Brain pericyte (primary cell): ENCODE results near the gene C2orf49.
A peak's percentile ranks its signal among the peaks of the same experiment; 100 is the strongest.

Experiments
- DNase-seq: peaks from one replicate; pipeline ENCODE4 v3.0.0-alpha.2; 2012; ENCODE audit warnings: low read depth, low spot score

Gene C2orf49

DNA sequence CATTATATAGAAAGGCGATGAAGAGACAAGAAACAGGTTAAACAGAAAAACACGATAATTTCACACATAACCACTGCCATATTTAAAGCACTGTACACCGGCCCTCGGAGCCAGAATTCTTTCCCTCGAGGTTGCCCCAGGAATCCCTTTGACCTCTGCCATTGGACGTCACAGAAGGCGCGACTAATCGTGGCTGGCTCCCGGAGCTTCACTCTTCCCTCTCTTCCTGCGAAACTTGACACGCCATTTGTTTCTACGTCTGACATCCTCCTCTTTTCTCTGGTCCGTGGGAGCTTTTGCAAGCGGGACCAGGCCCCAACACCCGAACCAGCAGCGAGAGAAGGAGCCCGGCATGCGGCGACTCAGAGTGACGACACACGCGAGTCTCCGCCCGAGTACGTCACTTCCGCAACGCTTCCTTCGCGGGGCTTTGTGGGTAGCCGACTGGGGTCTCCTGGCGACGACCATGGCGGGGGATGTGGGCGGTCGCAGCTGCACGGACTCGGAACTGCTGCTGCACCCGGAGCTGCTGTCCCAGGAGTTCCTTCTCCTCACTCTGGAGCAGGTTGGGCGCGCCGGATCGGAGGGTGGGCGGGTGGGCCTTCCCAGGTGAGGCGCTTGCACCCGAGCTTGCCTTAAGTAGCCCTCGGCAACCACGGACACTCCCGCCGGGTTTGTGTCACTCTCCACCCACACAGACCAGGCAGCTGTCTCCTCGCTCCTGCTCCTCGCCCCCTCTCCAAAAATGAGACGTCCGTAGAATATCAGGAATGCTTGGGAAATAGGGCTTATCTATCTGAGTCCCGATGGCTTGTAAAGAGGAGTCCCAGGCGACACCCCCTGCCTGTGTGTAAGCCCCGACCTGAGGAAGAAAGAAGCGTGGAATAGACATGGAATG lies at the start of gene C2orf49:
C2orf49 (plus strand) TSS at position 419 of the 898 bp plus-strand sequence; CDS start at position 467, 48 bp downstream.
- peak; percentile 72 for DNase-seq

DNA sequence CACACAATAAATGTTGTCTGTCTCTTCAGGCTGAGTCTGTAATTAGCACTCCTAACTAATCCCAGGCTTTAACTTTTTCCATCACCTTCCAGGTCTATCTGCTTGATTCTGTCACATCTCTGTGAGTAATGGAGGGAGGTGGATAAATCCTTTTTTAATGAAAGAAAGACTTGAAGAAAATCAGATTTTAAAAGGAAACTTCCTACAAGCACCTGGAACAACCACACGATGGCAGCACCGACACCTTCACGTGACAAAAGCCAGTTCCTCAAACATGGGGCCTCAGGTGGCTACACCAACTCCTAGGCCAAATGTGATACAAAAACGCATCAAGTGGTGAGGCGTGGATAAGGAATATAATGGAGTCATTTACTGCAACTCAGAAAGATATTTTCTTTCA lies 49.6 kb upstream of the C2orf49 start:
- DNase-seq, result no peak

DNA sequence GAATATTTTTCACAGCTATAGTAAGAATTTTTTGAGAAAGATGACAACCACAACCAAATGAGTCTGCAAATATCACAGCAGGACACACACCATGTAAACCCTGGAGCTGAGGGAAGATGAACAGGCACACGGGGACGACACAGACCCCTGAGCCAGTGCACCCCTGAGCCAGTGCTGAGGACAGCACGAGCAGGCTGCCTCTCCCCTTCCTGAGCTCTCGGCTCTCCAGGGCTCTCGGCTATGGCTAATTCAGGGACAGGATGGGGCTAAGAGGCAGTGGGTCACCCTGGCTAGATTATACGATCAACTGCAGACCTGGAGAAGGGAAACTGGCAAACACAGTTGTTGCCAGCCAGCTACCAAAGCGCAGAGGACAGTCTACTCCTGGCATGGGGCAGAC lies 49.2 kb upstream of the C2orf49 start:
- DNase-seq, result no peak

DNA sequence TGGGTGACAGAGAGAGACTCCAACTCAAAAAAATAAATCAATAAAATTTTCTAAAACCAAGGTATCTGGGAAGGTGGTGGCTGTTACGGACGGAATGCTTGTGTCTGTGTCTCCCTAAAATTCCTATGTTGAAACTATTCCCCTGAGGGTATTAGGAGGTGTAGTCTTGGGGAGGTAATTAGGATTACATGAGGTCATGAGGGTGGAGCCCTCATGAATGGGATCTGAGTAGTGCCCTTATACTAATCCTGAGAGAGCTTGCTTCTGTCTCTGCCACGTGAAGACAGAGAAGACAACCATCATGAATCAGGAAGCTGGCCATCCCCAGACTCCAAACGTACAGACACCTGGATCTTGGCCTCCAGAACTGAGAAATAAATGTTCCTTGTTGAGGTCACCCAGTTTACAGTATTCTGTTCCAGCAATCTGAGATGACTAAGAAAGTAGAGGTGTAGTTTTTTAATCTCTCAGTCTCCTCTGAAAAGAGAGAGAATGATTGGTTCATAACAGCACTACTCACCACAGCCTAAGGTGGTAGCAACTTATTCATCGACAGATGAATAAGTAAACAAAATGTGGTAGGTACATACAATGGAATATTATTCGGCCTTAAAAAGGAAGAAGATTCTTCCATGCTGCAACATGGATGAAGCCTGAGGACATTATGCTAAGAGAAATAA lies 46.2 kb upstream of the C2orf49 start:
- DNase-seq, result no peak

DNA sequence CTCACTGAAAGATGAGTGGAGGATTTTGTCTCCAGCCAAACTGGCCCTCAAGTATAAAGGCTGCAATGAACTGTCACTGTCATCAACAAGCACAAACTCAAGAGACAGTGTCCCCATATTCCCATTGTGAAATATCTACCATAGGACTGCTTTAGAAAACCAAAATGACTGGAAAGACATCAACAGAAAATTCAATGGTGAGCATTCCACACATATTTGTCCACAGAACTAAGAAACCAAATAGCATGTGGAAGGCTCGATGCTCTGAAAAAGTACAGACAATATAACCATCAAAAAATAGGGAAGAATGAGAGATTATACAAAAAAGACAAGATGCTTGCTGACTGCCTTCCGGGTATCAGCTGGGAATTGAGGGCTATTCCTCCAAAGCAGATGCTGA lies 45.4 kb upstream of the C2orf49 start:
- no peak for DNase-seq

DNA sequence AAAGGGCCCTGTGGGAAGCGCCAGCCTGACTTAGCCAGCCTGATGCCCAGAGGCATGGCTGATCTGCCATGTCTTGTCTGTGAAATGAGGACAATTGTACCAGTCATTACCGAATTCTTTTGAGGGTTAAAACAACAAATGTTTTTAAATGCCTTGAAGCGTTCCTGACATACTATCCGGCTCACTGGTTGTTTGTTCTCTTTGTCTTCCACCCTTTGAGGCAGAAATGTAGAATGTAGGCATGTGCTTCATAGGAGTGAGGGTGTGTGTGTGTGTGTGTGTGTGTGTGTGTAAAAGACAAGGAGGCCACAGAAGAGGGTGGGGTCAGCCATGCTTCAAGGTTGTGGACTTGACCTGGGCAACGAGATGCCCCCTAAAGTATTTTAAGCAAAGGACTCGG lies 43.3 kb upstream of the C2orf49 start:
- no peak for DNase-seq

DNA sequence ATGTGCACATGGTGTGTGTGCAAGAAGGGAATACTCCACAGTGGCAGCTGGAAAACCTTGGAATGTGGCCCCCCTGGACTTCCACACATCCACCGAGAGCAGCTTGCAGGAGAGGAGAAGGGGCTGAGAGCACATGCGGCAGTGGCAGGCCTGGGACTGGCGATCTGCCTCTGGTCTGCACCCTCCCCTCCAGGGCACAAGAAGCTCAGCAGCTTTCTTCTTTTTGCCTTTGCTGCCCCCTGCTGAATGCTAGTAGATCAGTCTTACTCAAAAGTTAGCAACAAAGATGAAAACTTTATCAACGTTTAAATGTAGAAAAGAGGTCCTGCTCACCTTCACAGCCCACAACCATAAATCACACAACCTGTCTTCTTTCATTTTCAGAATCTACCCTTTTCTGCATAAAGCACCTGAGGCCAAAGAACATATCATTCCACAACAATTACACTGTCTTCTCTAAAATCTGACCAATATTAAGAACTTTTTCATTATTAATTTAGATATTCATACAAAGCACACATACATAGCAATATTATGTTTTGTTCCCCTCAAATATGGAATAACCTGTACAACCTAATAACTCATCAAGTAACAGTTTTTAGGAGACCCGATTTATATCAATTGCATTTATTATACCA lies 42.4 kb upstream of the C2orf49 start:
- DNase-seq, result peak; percentile 8

DNA sequence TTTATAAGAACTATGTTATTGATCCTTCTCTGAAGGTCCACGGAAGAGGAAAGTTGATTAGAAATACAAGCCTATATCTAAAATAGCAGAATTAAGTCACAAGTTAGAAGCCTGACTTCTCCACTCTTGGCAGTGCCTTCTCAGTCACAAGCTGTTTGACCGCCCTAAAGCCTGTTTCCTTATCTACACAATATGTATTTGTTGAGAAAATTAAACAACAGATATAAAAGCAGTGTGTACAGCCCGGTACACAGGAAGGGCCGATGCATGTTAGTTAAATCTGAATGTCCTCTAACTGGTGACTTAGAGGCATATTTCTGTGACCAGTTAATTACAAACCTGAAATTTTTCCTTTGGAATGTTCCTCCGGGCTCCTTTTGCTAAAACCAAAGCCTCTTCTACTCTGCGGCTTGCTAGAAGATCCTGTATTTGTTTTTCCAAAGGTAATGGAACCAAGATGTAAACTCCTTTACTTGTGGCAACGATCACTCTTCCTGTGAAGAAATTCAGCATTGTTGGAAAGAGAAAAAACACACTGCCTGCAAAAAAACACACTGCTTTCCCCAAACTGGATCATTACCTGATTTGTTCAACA lies 41.2 kb upstream of the C2orf49 start:
- DNase-seq, result no peak

DNA sequence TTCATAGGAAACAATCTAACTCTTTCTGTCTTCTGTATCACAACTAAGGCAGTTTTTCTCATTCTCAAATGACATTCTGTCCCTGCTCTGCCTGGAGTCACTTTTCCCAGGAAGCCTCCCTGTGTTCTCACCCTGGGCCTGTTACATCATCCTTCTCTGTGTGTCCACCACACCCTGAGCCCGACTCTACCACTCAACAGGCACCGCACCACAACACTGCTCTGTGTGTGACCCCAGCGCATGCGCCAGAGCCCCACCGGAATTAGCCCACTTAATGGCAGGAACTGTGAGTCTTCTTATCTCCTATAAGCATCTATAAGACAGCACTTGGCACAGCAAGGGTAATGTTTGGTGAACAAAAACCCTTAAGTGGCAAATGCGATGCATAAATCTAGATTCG lies 40.1 kb upstream of the C2orf49 start:
- DNase-seq, result no peak

DNA sequence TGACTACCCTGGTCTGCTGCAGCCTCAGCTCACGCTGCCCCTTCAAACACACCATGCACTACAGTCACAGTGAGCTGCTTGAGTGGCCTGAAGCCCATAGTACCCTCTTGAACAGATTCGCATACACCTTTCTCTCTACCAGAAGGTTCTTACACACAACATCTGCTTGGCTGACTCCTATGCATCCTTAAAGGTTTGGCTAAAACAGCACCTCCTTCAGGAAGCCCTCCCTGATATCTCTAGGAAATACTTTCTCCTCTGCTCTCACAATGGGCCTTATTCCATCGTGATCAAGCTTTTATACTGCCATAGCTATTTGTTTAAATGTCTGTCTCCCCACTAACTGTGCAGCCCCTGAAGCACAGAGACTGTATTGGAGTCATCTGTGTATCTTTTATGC lies 39.3 kb upstream of the C2orf49 start:
- DNase-seq, result no peak

DNA sequence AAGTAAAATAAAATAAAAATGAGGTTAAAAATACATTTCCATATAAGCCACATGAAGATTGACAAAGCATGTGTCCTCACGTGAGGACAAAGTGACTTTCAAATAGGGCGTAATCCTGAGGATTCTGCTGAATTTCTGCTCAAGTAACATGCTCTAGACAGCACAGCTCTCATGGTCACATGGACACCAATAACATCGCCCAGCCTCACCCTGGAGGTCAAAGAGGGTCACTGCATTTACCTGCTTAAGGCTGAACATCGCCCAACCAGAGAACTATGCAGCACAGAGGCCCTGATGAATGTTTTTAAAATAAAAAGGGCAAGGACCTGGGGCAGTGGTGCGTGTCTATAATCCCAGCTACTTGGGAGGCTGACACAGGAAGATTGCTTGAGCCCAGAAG lies 38.0 kb upstream of the C2orf49 start:
- no peak for DNase-seq

DNA sequence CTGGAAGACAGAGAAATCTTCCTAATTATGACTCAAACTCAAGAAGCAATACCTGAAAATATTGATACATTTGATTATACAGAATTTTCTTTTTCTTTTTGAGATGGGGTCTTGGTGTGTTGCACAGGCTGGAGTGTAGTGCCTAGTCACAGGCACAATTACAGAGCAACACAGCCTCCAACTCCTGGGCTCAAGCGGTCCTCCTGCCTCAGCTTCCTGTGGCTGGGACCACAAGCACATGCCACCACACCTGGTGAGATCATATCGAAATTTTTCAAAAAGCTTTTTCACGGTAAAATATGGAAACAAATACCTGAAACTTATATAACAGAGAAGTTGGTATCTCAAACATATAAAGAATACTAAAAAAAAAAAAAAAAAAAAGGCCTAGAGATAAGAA lies 35.7 kb upstream of the C2orf49 start:
- DNase-seq, result no peak

DNA sequence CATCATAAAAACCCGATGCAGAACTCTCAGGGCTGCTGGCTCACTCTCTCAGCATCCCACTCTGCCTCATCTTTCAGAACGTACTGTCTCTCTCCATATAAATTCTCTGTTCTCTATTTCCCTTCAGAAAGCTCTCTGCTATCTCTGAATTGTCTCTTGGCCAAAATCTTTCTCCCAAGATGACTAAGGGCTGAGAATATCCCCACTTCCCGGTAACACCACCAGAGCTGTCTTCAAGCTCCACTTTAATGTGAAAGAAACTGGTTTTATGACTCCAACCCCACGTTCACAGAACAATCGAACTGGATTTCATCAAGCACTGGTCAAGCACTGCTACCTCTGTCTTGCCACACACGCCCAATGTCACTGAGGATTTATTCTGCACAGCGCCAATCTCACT lies 30.2 kb upstream of the C2orf49 start:
- DNase-seq, result no peak

DNA sequence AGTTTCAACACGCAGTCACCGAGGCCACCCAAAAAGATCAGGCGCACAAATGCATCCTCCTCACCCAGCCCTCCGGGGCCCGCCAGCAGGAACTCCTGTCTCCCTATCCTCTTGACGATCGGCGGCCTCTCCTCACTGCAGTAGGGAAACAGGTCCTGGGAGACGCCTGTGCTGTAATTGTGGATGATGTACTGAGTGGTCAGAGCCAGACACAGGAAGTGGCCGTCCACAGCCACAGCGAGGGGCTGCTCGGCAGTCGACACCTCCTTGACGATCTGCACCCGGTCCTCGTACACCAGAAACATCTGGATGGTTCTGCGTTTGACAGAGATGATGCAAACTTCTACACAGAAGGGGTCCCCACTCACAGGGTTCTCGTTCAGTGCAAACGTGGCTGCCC lies 29.8 kb upstream of the C2orf49 start:
- no peak for DNase-seq

DNA sequence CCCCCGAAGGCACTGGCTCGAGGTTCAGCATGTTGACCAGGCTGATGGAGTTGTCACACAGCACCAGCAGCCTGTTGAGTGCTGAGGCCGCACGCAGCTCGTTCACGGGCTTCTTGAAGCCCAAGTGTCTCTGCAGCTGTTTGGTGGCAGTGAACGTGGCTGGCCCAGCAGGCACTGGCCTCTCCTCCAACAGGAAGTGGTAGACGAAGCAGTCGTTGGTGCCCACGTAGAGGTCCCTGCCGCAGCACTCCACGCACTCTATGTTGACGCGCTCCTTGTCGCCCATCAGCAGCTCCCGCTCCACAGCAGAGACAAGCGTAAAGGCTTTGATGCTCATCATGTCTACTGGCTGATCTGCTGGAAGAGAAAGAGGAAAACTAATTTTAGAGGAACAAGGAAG lies 29.4 kb upstream of the C2orf49 start:
- no peak for DNase-seq

DNA sequence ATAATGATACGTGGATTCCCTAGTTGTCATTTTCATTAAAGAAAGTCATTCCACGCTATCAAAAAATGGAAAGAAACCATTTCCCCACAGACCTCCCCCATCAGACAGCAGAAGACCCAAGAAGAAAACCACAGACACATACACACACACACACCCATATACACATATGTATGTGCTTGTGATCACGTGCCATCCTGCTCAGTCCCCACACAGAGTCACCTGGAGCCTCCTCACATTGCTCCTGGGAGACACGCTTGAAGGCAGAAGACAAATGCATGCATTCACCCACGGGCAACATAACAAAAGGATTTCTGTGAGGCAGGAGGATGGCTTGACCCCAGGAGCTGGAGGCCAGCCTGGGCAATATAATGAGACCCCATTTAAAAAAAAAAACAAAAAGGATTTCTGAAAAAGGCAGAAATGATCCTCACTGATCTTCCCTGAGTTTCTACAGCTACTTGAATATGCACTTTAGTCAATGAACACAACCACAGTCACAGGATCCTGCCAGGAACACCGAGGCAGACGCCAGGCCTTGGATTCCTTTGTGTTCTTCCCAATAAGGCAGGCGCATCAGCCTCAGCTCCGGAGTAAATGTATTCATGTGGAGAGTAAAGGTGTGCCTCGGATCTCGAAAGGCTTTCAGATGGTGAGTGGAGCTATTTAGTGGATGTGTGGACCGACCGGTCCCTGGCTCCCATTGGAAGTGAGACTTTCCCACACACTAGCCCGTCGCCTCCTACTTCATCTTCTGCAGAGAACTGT lies 28.8 kb upstream of the C2orf49 start:
- DNase-seq, result no peak

DNA sequence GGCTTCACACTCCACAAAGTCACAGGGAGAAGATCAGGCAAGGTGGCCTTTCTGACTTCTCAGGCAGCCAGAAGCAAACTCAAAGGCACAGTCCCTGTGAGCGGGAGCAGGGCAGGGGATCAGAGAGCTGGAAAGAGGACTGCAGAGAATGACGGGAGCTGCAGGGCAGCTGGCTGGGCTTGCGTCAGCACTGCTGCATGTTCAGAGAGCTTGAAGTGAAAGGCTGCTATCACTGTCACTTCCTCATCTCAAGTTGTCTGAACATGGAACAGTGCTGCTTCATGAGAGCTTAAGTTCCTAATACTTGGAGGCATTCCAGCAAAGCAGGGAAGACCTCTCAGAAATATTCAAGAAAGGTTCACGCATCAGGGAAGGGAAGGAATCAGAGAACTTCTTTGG lies 28.2 kb upstream of the C2orf49 start:
- DNase-seq, result no peak

DNA sequence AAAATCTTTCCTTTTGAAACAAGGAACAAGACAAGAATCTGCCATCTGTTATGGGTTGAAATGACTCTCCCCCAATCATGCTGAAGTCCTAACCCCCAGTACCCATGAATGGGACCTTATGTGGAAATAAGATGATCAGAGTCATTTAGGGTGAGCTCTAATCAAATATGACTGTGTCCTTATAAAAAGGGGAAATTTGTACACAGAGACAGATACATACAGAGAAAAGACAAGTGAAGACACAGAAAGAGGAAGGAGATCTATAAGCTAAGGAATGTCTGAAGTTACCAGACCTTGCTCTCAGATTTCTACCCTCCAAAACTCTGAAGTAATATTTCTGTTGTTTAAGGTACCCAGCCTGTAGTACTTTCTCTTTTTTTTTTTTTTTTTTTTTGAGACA lies 23.5 kb upstream of the C2orf49 start:
- no peak for DNase-seq

DNA sequence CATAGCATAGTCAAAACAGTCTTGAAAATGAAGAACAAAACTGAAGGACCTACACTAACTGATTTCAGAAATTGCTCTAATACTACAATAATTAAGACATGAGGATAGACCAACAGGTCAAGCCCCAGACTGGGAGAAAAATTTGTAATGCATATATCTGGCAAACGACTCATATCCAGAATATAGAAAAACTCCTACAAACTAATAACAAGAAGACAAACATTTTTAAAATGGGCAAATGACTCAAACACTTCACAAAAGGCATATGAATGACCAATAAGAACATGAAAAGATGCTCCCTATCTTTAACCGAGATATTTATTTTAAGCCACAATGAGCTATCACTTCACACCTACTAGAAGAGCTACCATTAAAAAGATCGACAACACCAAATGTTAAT lies 22.0 kb upstream of the C2orf49 start:
- no peak for DNase-seq

DNA sequence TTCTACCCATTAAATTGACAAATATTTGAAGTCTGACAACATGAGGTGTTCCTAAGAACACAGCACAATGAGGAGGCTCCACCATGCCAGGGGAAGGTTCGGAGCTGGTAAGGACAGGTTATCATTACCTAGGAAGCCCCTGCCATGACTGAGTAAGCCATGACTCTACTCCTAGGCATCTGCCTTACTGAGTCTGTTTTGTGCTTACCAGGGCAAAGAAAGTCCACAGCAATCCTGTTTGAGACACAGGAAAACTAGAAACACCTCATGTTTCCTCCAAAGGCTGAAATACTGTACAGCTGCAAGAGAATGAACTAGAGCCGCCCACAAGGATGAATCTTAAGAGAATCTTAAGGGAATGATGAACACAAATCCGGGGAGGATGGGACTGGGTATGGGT lies 19.4 kb upstream of the C2orf49 start:
- no peak for DNase-seq

DNA sequence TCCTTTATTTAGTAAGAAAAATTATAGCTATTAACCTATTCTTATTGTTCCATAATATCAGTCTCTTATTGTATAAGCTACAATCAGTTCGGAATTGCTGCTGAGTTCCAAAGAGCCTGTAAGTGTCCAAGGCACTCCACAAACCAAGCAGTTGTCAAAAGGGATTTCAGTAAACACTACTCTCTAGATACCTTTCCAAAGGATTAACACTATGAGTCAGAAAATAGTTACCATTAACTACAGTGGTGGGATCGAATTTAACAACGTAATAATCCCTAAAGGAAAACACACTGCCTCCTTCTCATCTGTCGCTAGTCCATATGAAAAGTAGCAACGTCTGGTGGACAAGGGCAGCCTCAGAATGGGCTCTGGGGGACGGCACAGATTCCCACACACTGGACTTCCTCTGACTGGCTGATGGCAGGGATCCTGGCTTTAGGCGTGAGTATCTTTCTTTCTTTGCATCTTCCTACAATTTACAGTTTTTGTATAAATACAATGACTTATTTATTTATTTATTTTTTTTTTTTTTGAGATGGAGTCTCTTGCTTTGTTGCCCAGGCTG lies 16.6 kb upstream of the C2orf49 start:
- DNase-seq, result no peak
